Esophagus squamous epithelium (tissue), 5 donors: ENCODE measurements around the gene STX18. TPM values are rescaled to one million over a fixed set of nuclear protein-coding genes. Genes with fewer than 3 reads are reported as not detected.
A peak's percentile ranks its signal among the peaks of the same experiment; 100 is the strongest.

ENCODE experiments used
- DNase-seq: peaks from one replicate; lab custom pipeline; 2025; lab: John Stamatoyannopoulos, UW
- H3K27ac ChIP-seq, 4 donors: fragments of 200-600 bp; sonication (generic); one replicate each; pipeline ENCODE4 v1.5.1; 2016 to 2019; ENCODE audit warnings: mild to moderate bottlenecking in 1 of 4
- H3K27me3 ChIP-seq, 4 donors: fragments of 200-600 bp; sonication (generic); 1 replicate in 3 of 4; 2 replicates in 1 of 4; pipeline versions ENCODE4 v1.5.1 to v1.6.0; 2017 to 2021; ENCODE audit warnings: antibody characterized with exemption in 1 of 4
- H3K36me3 ChIP-seq, 3 donors: fragments of 200-600 bp; sonication (generic); one replicate each; pipeline ENCODE4 v1.5.1; 2016 to 2019
- H3K4me1 ChIP-seq, 3 donors: fragments of 200-600 bp; sonication (generic); one replicate each; pipeline ENCODE4 v1.5.1; 2017 to 2019
- H3K4me3 ChIP-seq, 4 donors: fragments of 200-600 bp; sonication (generic); 1 replicate in 3 of 4; 2 replicates in 1 of 4; pipeline ENCODE4 v1.5.1; 2016 to 2019; ENCODE audit warnings: mild to moderate bottlenecking in 2 of 4, moderate library complexity in 1 of 4
- H3K9me3 ChIP-seq, 3 donors: fragments of 200-600 bp; sonication (generic); one replicate each; pipeline ENCODE4 v1.5.1; 2016 to 2019
- CTCF ChIP-seq, 6 experiments: fragments of 450-650 bp in 4 of 6; fragments of 200-600 bp in 2 of 6; sonication (generic) in 2 of 6; IDR thresholded peaks; one replicate each; pipeline ENCODE4 v1.5.1; 2016 to 2019; ENCODE audit warnings: antibody characterized with exemption in 6 of 6, mild to moderate bottlenecking in 4 of 6, moderate library complexity in 4 of 6
- POLR2A ChIP-seq, 4 donors: fragments of 450-650 bp; IDR thresholded peaks; one replicate each; pipeline ENCODE4 v1.6.1; 2017; ENCODE audit warnings: antibody characterized with exemption in 4 of 4, mild to moderate bottlenecking in 4 of 4, moderate library complexity in 3 of 4
- WGBS, 2 donors: methylation state at CpG; one replicate each; pipeline ENCODE4 v1.1.5; 2018; 5-methylcytosine and 5-hydroxymethylcytosine counted together
- intact Hi-C: fragments of 100-400 bp; cut with DNase I; formaldehyde crosslinking; loops from one replicate; pipeline ENCODE4 v1.15.0; 2022
- total RNA-seq, 4 donors: library from RNA; depleted of rRNA; stranded (reverse); fragments of >200 nt; gene quantifications; one replicate each; pipeline ENCODE4 v1.1.0, GENCODE V29; 2016
- donor health status: DM: yes; HTN: yes; CAD: no.

The STX18 gene
- total RNA-seq, 4 donors from 2014 or later, result 10.5 to 27.8 (median 19.3) TPM

GRCh38 chr4:4430492-4431195, 111.2 kb downstream of the STX18 start:
- 58 to 71% methylated on average over 4 to 7 of the region's 7 CpGs for WGBS, 2 donors
- no peaks in the 10 kb centered on the region for H3K9me3 ChIP-seq
- H3K4me1 ChIP-seq, result no peaks in the 10 kb centered on the region
- no peaks in the 10 kb centered on the region for H3K27me3 ChIP-seq
- H3K27ac ChIP-seq, result no peak overlapping the region
- H3K36me3 ChIP-seq, result peaks cover 0 to 80% (median 11%) of the 10 kb centered on the region in 3 donors
- intact Hi-C loops, result no loop called here
- no peak for TF ChIP-seq POLR2A (IDR thresholded peaks at IDR 0.05)
- TF ChIP-seq CTCF (IDR thresholded peaks at IDR 0.05), result peak; percentile 36 to 70 (median 46)
- DNase-seq, result no peak
- no peak overlapping the region for H3K4me3 ChIP-seq

- intact Hi-C loops, result no loop called here
- TF ChIP-seq POLR2A (IDR thresholded peaks at IDR 0.05), result no peak
- H3K9me3 ChIP-seq, result no peaks in the 10 kb centered on the region
- no peak for DNase-seq
- no peak overlapping the region for H3K4me3 ChIP-seq
- no peaks in the 10 kb centered on the region for H3K4me1 ChIP-seq
- H3K36me3 ChIP-seq, result peaks cover 4 to 80% (median 11%) of the 10 kb centered on the region in 3 donors
- WGBS, 2 donors, result 90 to 92% methylated on average over 8 to 10 of the region's 10 CpGs
- no peak overlapping the region for H3K27ac ChIP-seq
- no peaks in the 10 kb centered on the region for H3K27me3 ChIP-seq
These were observed 112.6 kb downstream of the STX18 start for GRCh38 chr4:4428966-4429875.

GRCh38 chr4:4427886-4428285, 114.0 kb downstream of the STX18 start:
- peaks cover 4 to 80% (median 18%) of the 10 kb centered on the region in 3 donors for H3K36me3 ChIP-seq
- intact Hi-C loops, result no loop called here
- DNase-seq, result no peak
- no peaks in the 10 kb centered on the region for H3K27me3 ChIP-seq
- H3K4me1 ChIP-seq, result no peaks in the 10 kb centered on the region
- 85 to 90% methylated on average over 5 of the region's 5 CpGs for WGBS, 2 donors
- H3K4me3 ChIP-seq, result no peak overlapping the region
- H3K27ac ChIP-seq, result no peak overlapping the region
- H3K9me3 ChIP-seq, result no peaks in the 10 kb centered on the region
- no peak for TF ChIP-seq CTCF (IDR thresholded peaks at IDR 0.05)
- no peak for TF ChIP-seq POLR2A (IDR thresholded peaks at IDR 0.05)

- intact Hi-C loops, result no loop called here
- Histone ChIP-seq H3K36me3 (peaks cover 4 to 80% (median 12%) of the 10 kb centered on the region in 3 donors), H3K27me3 (no peaks in the 10 kb centered on the region), H3K9me3 (no peaks in the 10 kb centered on the region), H3K27ac (no peak overlapping the region), H3K4me3 (no peak overlapping the region), H3K4me1 (no peaks in the 10 kb centered on the region)
- TF ChIP-seq POLR2A (IDR thresholded peaks at IDR 0.05) (no peak), CTCF (IDR thresholded peaks at IDR 0.05) (no peak)
- WGBS, 2 donors, result 86 to 91% methylated on average over 6 to 11 of the region's 12 CpGs
- DNase-seq, result no peak
These were observed 114.6 kb downstream of the STX18 start for GRCh38 chr4:4427121-4427870.

- H3K4me1 ChIP-seq, result no peaks in the 10 kb centered on the region
- H3K27ac ChIP-seq, result no peak overlapping the region
- WGBS, 2 donors, result 86 to 90% methylated on average over 11 of the region's 11 CpGs
- no peaks in the 10 kb centered on the region for H3K27me3 ChIP-seq
- TF ChIP-seq POLR2A (IDR thresholded peaks at IDR 0.05), result no peak
- TF ChIP-seq CTCF (IDR thresholded peaks at IDR 0.05), result no peak
- H3K9me3 ChIP-seq, result no peaks in the 10 kb centered on the region
- H3K36me3 ChIP-seq, result peaks cover 4 to 80% (median 7%) of the 10 kb centered on the region in 3 donors
- H3K4me3 ChIP-seq, result no peak overlapping the region
- DNase-seq, result no peak
- intact Hi-C loops, result no loop called here
These were observed 115.2 kb downstream of the STX18 start for GRCh38 chr4:4426511-4427120.
